Fibroblast of villous mesenchyme (primary cell): ENCODE measurements around the gene CD99. TPM values are rescaled to one million over a fixed set of nuclear protein-coding genes. Genes with fewer than 3 reads are reported as not detected.
"Not testable (repeated sequence)": the region's sequence is repeated elsewhere in the genome, so short reads cannot be mapped to it uniquely, and the experiment has no call there.

Experiments used
- DNase-seq: peaks from one replicate; pipeline ENCODE4 v3.0.0-alpha.2; 2010; ENCODE audit warnings: low read depth
- H3K4me3 ChIP-seq: 2 replicates; pipeline ENCODE4 v1.5.1; 2011; ENCODE audit warnings: low read depth, mild to moderate bottlenecking, low read length
- CTCF ChIP-seq: IDR thresholded peaks from 2 replicates; pipeline ENCODE4 v1.5.1; 2012; ENCODE audit warnings: low read depth, mild to moderate bottlenecking, low read length; ENCODE audit not compliant: insufficient read depth
- total RNA-seq: library from RNA; depleted of rRNA; stranded (reverse); fragments of >200 nt; gene quantifications from 2 replicates; pipeline ENCODE4 v1.2.3, GENCODE V29; 2012

CD99 gene
- total RNA-seq, 1 donor: 268 TPM

DNA sequence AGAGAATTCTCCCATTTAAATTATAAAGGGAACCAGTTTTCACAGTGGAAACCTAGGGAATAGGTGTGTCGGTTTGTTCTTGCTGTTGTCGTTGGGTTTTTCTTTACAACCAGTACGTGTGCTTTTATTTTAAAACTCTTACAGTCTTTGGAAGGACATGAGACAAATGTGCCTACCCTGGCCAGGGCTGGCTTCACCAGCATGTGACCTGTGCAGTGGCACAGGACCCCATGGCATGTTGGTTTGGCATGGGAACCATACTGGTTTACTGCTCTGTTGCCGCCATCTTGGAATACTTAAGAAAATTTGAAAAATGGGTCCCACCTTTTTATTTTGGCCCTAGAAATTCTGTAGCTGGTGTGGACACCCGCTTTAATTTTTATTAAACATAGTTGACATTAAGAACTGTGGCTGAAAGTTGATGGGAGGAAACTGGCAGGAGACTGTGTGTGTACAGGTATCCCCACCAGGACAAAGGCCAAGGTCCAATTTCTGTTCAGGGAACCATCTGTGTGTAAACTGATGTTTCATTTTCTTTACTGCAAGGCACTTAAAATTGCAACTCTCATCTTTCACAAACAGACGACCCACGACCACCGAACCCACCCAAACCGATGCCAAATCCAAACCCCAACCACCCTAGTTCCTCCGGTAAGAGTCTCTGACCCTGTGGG is 28.8 kb downstream of the CD99 start:
- no peak overlapping the region for H3K4me3 ChIP-seq
- no peak for TF ChIP-seq CTCF
- no peak for DNase-seq

- H3K4me3 ChIP-seq: no peak overlapping the region
- TF ChIP-seq CTCF: no peak
- DNase-seq: no peak
Measured at GRCh38 chrX:2723286-2723879, 32.3 kb downstream of the CD99 start.

GRCh38 chrX:2727264-2727663 is 36.2 kb downstream of the CD99 start:
- DNase-seq, H3K4me3 ChIP-seq: not testable (repeated sequence)

DNA sequence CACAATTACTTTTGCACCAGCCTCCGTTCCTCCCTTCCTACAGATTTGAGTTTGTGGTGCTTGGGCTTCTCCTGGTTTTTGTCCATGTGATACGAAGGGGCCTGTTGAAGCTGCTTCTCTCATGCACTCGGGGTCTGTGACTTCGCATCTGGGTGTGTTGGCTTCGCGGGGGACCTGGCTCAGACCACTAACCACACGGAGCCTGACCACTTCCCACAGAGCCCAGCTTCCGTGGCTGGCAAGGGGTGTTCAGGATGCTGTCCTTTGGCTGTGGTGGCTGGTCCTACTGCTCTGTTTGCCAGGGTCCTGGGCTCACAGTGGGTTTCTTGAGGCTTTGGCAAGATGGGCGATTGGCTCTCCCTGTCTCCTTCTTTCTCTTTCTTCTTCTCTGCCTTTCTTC is 41.0 kb downstream of the CD99 start:
- no peak for DNase-seq
- H3K4me3 ChIP-seq: no peak overlapping the region
- no peak for TF ChIP-seq CTCF

- DNase-seq: no peak
- no peak for TF ChIP-seq CTCF
- H3K4me3 ChIP-seq: no peak overlapping the region
Measured at GRCh38 chrX:2732649-2733048, 41.6 kb downstream of the CD99 start.

DNA sequence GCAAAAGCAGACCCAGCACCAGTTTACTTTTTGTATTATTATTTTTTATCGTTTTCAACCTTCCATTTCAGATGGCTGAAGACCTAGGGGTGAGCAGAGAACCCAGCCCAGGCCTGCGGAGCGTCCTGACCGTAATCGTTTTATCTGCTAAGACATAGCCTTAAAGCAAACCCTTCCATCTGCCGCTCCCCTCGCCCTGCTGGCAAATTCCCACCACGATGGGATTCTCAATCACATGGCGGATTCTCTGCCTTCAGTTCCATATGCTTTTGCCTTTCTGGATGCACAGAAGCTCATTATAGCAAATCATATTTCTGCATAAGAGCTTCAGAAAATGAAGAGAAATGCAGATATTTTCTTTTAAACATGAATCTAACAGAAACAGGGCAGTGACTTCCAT is 42.2 kb downstream of the CD99 start:
- H3K4me3 ChIP-seq: no peak overlapping the region
- no peak for DNase-seq
- TF ChIP-seq CTCF: no peak

GRCh38 chrX:2735270-2735669 is 44.2 kb downstream of the CD99 start:
- H3K4me3 ChIP-seq: no peak overlapping the region
- DNase-seq: no peak
- TF ChIP-seq CTCF: no peak
